Neural cell (in vitro differentiated cells): ENCODE data around the gene RALGPS1.

Experiments
- POLR2AphosphoS5 ChIP-seq: IDR thresholded peaks from 2 replicates; pipeline ENCODE4 v1.6.1; 2012
- RAD21 ChIP-seq: fragments of 450-650 bp; conservative IDR thresholded peaks from 2 replicates; pipeline ENCODE4 v1.6.1; 2014; ENCODE audit warnings: antibody characterized with exemption, mild to moderate bottlenecking, moderate library complexity
- TF ChIP-seq, protein P1 (sequence below): fragments of 450-650 bp; IDR thresholded peaks from 2 replicates; pipeline ENCODE4 v1.5.1; 2014; ENCODE audit warnings: antibody characterized with exemption, mild to moderate bottlenecking, moderate library complexity; ENCODE audit not compliant: poor library complexity, severe bottlenecking
- TF ChIP-seq, protein P2 (sequence below): IDR thresholded peaks from 2 replicates; pipeline ENCODE4 v1.6.1; 2012; ENCODE audit warnings: borderline replicate concordance

DNA sequence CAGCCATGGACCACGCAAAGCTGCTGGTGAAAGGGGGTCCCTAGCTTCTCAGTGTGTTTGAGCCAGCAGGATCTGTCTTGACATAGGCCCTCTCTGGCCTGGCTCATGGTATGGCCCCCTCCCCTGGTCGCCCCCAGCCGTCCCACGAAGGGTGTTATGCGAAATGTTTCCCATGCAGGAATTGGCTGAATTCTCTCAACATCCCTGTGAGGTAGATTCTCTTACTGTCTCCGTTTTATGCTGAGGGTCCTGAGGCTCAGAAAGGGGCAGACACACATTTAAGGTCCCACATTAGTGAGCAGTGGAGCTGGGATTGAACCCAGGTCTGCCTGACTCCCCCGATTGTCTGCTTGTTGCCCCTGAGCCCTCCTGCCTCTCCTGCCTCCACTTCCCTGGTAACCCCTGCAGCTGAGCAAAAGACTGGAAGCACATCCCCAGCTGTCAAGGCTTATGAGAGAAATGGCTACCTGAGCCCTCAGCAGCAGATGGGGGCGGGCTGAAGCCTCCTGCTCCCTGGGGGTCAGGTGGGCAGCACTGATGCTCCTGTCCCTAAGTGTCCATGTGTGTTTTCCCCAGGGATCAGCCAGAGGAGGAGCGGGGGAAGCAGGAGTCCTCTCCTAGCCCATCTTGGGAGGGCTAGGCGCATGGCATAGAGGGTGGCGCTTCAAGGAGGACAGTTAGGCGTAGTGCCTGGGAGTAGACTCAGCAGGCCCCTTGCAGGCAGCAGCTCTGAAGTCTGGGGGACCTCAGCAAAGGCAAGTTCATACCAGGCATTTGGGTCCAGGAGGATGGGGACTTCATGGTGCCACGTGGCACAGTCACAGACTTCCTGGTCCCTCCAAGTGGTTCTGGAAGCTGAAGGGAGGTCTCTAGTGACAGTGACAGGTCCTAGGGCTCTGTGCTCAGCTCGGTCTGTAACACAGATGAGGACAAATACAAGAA is 301.0 kb downstream of the RALGPS1 start:
- TF ChIP-seq POLR2AphosphoS5 = no peak
- TF ChIP-seq, protein P1, sequence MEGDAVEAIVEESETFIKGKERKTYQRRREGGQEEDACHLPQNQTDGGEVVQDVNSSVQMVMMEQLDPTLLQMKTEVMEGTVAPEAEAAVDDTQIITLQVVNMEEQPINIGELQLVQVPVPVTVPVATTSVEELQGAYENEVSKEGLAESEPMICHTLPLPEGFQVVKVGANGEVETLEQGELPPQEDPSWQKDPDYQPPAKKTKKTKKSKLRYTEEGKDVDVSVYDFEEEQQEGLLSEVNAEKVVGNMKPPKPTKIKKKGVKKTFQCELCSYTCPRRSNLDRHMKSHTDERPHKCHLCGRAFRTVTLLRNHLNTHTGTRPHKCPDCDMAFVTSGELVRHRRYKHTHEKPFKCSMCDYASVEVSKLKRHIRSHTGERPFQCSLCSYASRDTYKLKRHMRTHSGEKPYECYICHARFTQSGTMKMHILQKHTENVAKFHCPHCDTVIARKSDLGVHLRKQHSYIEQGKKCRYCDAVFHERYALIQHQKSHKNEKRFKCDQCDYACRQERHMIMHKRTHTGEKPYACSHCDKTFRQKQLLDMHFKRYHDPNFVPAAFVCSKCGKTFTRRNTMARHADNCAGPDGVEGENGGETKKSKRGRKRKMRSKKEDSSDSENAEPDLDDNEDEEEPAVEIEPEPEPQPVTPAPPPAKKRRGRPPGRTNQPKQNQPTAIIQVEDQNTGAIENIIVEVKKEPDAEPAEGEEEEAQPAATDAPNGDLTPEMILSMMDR = no peak
- no peak for TF ChIP-seq RAD21
- TF ChIP-seq, protein P2, sequence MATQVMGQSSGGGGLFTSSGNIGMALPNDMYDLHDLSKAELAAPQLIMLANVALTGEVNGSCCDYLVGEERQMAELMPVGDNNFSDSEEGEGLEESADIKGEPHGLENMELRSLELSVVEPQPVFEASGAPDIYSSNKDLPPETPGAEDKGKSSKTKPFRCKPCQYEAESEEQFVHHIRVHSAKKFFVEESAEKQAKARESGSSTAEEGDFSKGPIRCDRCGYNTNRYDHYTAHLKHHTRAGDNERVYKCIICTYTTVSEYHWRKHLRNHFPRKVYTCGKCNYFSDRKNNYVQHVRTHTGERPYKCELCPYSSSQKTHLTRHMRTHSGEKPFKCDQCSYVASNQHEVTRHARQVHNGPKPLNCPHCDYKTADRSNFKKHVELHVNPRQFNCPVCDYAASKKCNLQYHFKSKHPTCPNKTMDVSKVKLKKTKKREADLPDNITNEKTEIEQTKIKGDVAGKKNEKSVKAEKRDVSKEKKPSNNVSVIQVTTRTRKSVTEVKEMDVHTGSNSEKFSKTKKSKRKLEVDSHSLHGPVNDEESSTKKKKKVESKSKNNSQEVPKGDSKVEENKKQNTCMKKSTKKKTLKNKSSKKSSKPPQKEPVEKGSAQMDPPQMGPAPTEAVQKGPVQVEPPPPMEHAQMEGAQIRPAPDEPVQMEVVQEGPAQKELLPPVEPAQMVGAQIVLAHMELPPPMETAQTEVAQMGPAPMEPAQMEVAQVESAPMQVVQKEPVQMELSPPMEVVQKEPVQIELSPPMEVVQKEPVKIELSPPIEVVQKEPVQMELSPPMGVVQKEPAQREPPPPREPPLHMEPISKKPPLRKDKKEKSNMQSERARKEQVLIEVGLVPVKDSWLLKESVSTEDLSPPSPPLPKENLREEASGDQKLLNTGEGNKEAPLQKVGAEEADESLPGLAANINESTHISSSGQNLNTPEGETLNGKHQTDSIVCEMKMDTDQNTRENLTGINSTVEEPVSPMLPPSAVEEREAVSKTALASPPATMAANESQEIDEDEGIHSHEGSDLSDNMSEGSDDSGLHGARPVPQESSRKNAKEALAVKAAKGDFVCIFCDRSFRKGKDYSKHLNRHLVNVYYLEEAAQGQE = no peak
